Measurements from ENCODE around the gene FPR1. TPM values are rescaled to one million over a fixed set of nuclear protein-coding genes. Genes with fewer than 3 reads are reported as not detected.

FPR1 gene
- total RNA-seq, 1 experiment from 2014 or later = 6.2 TPM

- Mint-ChIP-seq H3K4me3 (ENCODE audit: unreplicated experiment) (no peak overlapping the region), H3K27me3 (ENCODE audit: insufficient read depth, unreplicated experiment) (no peaks in the 10 kb centered on the region), H3K4me1 (ENCODE audit: insufficient read depth, unreplicated experiment) (peaks cover 23% of the 10 kb centered on the region), H3K36me3 (ENCODE audit: insufficient read depth, unreplicated experiment) (peaks cover 10% of the 10 kb centered on the region), H3K27ac (ENCODE audit: low read depth, unreplicated experiment) (no peak overlapping the region), H3K9me3 (ENCODE audit: unreplicated experiment) (no peaks in the 10 kb centered on the region)
- ChIA-PET CTCF (interaction anchor here (0.7 kb wide), 1 partner anchor 9 kb away, joined by 3 read pairs; no protein-coding TSS in a partner anchor), POLR2A (no interaction called here)
- no peak for DNase-seq (ENCODE audit: unreplicated experiment)
- intact Hi-C loops (cut with micrococcal nuclease) = no loop called here
- BruUV-seq (replicated peaks) = no TSS peak
- TF ChIP-seq CTCF (IDR thresholded peaks at IDR 0.05; ENCODE audit: unreplicated experiment) = no peak
These were observed 2.4 kb upstream of the FPR1 start for GRCh38 chr19:51754109-51754508.

GRCh38 chr19:51750400-51751094, 1.1 kb downstream of the FPR1 start:
- H3K9me3 Mint-ChIP-seq (ENCODE audit: unreplicated experiment) = no peaks in the 10 kb centered on the region
- peaks cover 38% of the 10 kb centered on the region for H3K36me3 Mint-ChIP-seq (ENCODE audit: insufficient read depth, unreplicated experiment)
- no TSS peak for BruUV-seq (replicated peaks)
- ChIA-PET POLR2A (interaction anchor here (1.0 to 3.5 kb wide), 3 partner anchors 12 to 28 kb away, joined by 3 to 14 read pairs (median 3); no protein-coding TSS in a partner anchor), CTCF (interaction anchor here (0.6 to 3.1 kb wide), 2 partner anchors 27 to 278 kb away, joined by 3 to 17 read pairs; no protein-coding TSS in a partner anchor)
- no peaks in the 10 kb centered on the region for H3K27me3 Mint-ChIP-seq (ENCODE audit: insufficient read depth, unreplicated experiment)
- intact Hi-C loops (cut with micrococcal nuclease) = loop anchor here (2.0 kb wide), 1 partner anchor 24 kb away; no protein-coding TSS in a partner anchor
- H3K4me1 Mint-ChIP-seq (ENCODE audit: insufficient read depth, unreplicated experiment) = peaks cover 26% of the 10 kb centered on the region
- peak overlapping the region; percentile 96 for H3K27ac Mint-ChIP-seq (ENCODE audit: low read depth, unreplicated experiment)
- no peak for TF ChIP-seq CTCF (IDR thresholded peaks at IDR 0.05; ENCODE audit: unreplicated experiment)
- DNase-seq (ENCODE audit: unreplicated experiment) = peak; percentile 69
- H3K4me3 Mint-ChIP-seq (ENCODE audit: unreplicated experiment) = peak overlapping the region; percentile 84

- peak; percentile 45 for DNase-seq (ENCODE audit: unreplicated experiment)
- peak overlapping the region; percentile 96 for H3K27ac Mint-ChIP-seq (ENCODE audit: low read depth, unreplicated experiment)
- H3K36me3 Mint-ChIP-seq (ENCODE audit: insufficient read depth, unreplicated experiment) = peaks cover 44% of the 10 kb centered on the region
- H3K27me3 Mint-ChIP-seq (ENCODE audit: insufficient read depth, unreplicated experiment) = no peaks in the 10 kb centered on the region
- H3K9me3 Mint-ChIP-seq (ENCODE audit: unreplicated experiment) = no peaks in the 10 kb centered on the region
- intact Hi-C loops (cut with micrococcal nuclease) = loop anchor here (2.0 kb wide), 1 partner anchor 23 kb away; no protein-coding TSS in a partner anchor
- peak overlapping the region; percentile 84 for H3K4me3 Mint-ChIP-seq (ENCODE audit: unreplicated experiment)
- ChIA-PET POLR2A (interaction anchor here (3.5 kb wide), 1 partner anchor 23 kb away, joined by 14 read pairs; no protein-coding TSS in a partner anchor), CTCF (interaction anchor here (3.1 kb wide), 1 partner anchor 27 kb away, joined by 17 read pairs; no protein-coding TSS in a partner anchor)
- TF ChIP-seq CTCF (IDR thresholded peaks at IDR 0.05; ENCODE audit: unreplicated experiment) = no peak
- BruUV-seq (replicated peaks) = no TSS peak
- peaks cover 26% of the 10 kb centered on the region for H3K4me1 Mint-ChIP-seq (ENCODE audit: insufficient read depth, unreplicated experiment)
These were observed 1.7 kb downstream of the FPR1 start for GRCh38 chr19:51749979-51750378.

- Mint-ChIP-seq H3K4me3 (ENCODE audit: unreplicated experiment) (no peak overlapping the region), H3K4me1 (ENCODE audit: insufficient read depth, unreplicated experiment) (peaks cover 34% of the 10 kb centered on the region), H3K27ac (ENCODE audit: low read depth, unreplicated experiment) (no peak overlapping the region), H3K36me3 (ENCODE audit: insufficient read depth, unreplicated experiment) (peaks cover 56% of the 10 kb centered on the region), H3K27me3 (ENCODE audit: insufficient read depth, unreplicated experiment) (no peaks in the 10 kb centered on the region), H3K9me3 (ENCODE audit: unreplicated experiment) (no peaks in the 10 kb centered on the region)
- no TSS peak for BruUV-seq (replicated peaks)
- CTCF ChIA-PET = interaction anchor here (1.8 kb wide), 1 partner anchor 30 kb away, joined by 4 read pairs; no protein-coding TSS in a partner anchor
- POLR2A ChIA-PET = no interaction called here
- intact Hi-C loops (cut with micrococcal nuclease) = no loop called here
- no peak for DNase-seq (ENCODE audit: unreplicated experiment)
- TF ChIP-seq CTCF (IDR thresholded peaks at IDR 0.05; ENCODE audit: unreplicated experiment) = no peak
These were observed 4.9 kb downstream of the FPR1 start for GRCh38 chr19:51746731-51747130.

Data from MCF 10A (cell line).